ENCODE data around the gene SSMEM1.

DNA sequence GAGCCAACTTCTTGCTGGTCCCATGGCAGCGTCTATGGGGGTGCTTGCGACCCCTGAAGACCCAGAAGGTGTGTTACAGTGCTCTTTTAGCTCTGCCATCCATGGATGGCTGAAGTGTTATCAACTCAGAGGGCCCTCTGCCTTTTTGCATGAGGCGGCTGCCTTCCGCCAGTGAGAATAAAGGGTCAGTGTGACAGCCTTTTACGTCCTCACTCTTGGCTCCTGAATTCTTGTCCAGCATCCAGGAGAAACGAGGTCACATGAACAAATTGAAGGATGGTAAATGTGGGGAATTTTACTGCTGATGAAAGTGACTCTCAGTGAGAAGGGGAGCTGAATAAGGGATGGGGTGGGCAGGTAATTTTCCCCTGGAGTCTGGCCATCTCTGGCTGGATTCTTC is 24.1 kb downstream of the SSMEM1 start:
- TF ChIP-seq, protein P1, sequence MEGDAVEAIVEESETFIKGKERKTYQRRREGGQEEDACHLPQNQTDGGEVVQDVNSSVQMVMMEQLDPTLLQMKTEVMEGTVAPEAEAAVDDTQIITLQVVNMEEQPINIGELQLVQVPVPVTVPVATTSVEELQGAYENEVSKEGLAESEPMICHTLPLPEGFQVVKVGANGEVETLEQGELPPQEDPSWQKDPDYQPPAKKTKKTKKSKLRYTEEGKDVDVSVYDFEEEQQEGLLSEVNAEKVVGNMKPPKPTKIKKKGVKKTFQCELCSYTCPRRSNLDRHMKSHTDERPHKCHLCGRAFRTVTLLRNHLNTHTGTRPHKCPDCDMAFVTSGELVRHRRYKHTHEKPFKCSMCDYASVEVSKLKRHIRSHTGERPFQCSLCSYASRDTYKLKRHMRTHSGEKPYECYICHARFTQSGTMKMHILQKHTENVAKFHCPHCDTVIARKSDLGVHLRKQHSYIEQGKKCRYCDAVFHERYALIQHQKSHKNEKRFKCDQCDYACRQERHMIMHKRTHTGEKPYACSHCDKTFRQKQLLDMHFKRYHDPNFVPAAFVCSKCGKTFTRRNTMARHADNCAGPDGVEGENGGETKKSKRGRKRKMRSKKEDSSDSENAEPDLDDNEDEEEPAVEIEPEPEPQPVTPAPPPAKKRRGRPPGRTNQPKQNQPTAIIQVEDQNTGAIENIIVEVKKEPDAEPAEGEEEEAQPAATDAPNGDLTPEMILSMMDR (IDR thresholded peaks at IDR 0.05 in 8 of 11, conservative IDR thresholded peaks at IDR 0.05 in 3 of 11) = no peak
- TF ChIP-seq POLR2A (IDR thresholded peaks at IDR 0.05) = no peak

Measured in spleen (tissue), 7 donors.